ENCODE measurements around the gene ASF1B.

The ASF1B gene

GRCh38 chr19:14112809-14113385, 23.5 kb downstream of the ASF1B start:
- no peak for DNase-seq (ENCODE audit: extremely low spot score, insufficient read length, low read depth)
- FAIRE-seq: no peak

GRCh38 chr19:14112051-14112808, 24.2 kb downstream of the ASF1B start:
- DNase-seq (ENCODE audit: extremely low spot score, insufficient read length, low read depth) (no peak), FAIRE-seq (no peak)

GRCh38 chr19:14111486-14111885, 24.9 kb downstream of the ASF1B start:
- DNase-seq (ENCODE audit: extremely low spot score, insufficient read length, low read depth) (no peak), FAIRE-seq (no peak)

GRCh38 chr19:14110650-14111049, 25.7 kb downstream of the ASF1B start:
- FAIRE-seq: no peak

GRCh38 chr19:14107581-14108461, 28.6 kb downstream of the ASF1B start:
- no peak for FAIRE-seq
- DNase-seq (ENCODE audit: extremely low spot score, insufficient read length, low read depth): no peak

More at GRCh38 chr19:14110650-14111049, 25.7 kb downstream of the ASF1B start:
- no peak for DNase-seq (ENCODE audit: extremely low spot score, insufficient read length, low read depth)

GRCh38 chr19:14106840-14107239, 29.5 kb downstream of the ASF1B start:
- FAIRE-seq: no peak
- DNase-seq (ENCODE audit: extremely low spot score, insufficient read length, low read depth): no peak

- FAIRE-seq (no peak), DNase-seq (ENCODE audit: extremely low spot score, insufficient read length, low read depth) (no peak)
Measured at GRCh38 chr19:14105680-14106079, 30.7 kb downstream of the ASF1B start.

- FAIRE-seq (no peak), DNase-seq (ENCODE audit: extremely low spot score, insufficient read length, low read depth) (no peak)
Measured at GRCh38 chr19:14103310-14103709, 33.1 kb downstream of the ASF1B start.

- DNase-seq (ENCODE audit: extremely low spot score, insufficient read length, low read depth) (no peak), FAIRE-seq (no peak)
Measured at GRCh38 chr19:14102756-14103155, 33.6 kb downstream of the ASF1B start.

GRCh38 chr19:14102102-14102696, 34.2 kb downstream of the ASF1B start:
- no peak for FAIRE-seq
- no peak for DNase-seq (ENCODE audit: extremely low spot score, insufficient read length, low read depth)

GRCh38 chr19:14101003-14101545, 35.3 kb downstream of the ASF1B start:
- no peak for DNase-seq (ENCODE audit: extremely low spot score, insufficient read length, low read depth)
- FAIRE-seq: no peak

- FAIRE-seq: no peak
- no peak for DNase-seq (ENCODE audit: extremely low spot score, insufficient read length, low read depth)
Measured at GRCh38 chr19:14097532-14098151, 38.7 kb downstream of the ASF1B start.

- FAIRE-seq (no peak), DNase-seq (ENCODE audit: extremely low spot score, insufficient read length, low read depth) (no peak)
Measured at GRCh38 chr19:14096272-14096992, 40.0 kb downstream of the ASF1B start.

- no peak for DNase-seq (ENCODE audit: extremely low spot score, insufficient read length, low read depth)
Measured at GRCh38 chr19:14094854-14095253, 41.5 kb downstream of the ASF1B start.

GRCh38 chr19:14093117-14093823, 43.1 kb downstream of the ASF1B start:
- DNase-seq (ENCODE audit: extremely low spot score, insufficient read length, low read depth) (no peak), FAIRE-seq (no peak)

More at GRCh38 chr19:14094854-14095253, 41.5 kb downstream of the ASF1B start:
- no peak for FAIRE-seq

GRCh38 chr19:14091813-14092462, 44.5 kb downstream of the ASF1B start:
- peak; percentile 26 for FAIRE-seq

GRCh38 chr19:14091081-14091812, 45.1 kb downstream of the ASF1B start:
- peak; percentile 72 for DNase-seq (ENCODE audit: extremely low spot score, insufficient read length, low read depth)
- FAIRE-seq: peak; percentile 83

More at GRCh38 chr19:14091813-14092462, 44.5 kb downstream of the ASF1B start:
- DNase-seq (ENCODE audit: extremely low spot score, insufficient read length, low read depth): no peak

All from GM18507 (cell line).